GM12878 (cell line): Measurements from ENCODE around the gene SLC1A7. TPM values are rescaled to one million over a fixed set of nuclear protein-coding genes. Genes with fewer than 3 reads are reported as not detected.

Experiments
- ATAC-seq: fragments of 200-7000 bp; cut with Tn5 transposase; 3 replicates; pipeline ENCODE4 v1.9.1; 2020; ENCODE audit warnings: mild to moderate bottlenecking, moderate library complexity
- BruUV-seq: library from RNA; stranded (reverse); fragments of 400-500 nt; replicated peaks from 2 replicates; lab custom pipeline; 2021; lab: Mats Ljungman, UMichigan
- CTCF ChIA-PET: fragments of 300-600 bp; sonication (Branson Sonifier 250); formaldehyde crosslinking; extraction: SDS; loops from one replicate; lab custom pipeline; 2021; ENCODE audit warnings: inconsistent platforms; lab: Yijun Ruan, JAX
- POLR2A ChIA-PET: fragments of 350-600 bp; formaldehyde crosslinking; extraction: SDS; loops from one replicate; lab custom pipeline; 2021; ENCODE audit warnings: inconsistent platforms; lab: Charles Lee
- RAD21 ChIA-PET: fragments of 300-600 bp; sonication (Branson Sonifier 250); formaldehyde crosslinking; loops from one replicate; lab custom pipeline; 2023; ENCODE audit warnings: antibody characterized with exemption; ENCODE audit not compliant: unreplicated experiment; lab: Charles Lee
- SMC1A ChIA-PET: fragments of 300-600 bp; sonication (Branson Sonifier 250); formaldehyde crosslinking; loops from one replicate; lab custom pipeline; 2023; ENCODE audit not compliant: unreplicated experiment, uncharacterized antibody; lab: Charles Lee
- DNase-seq: peaks from one replicate; pipeline ENCODE4 v3.0.0-alpha.2; 2011; ENCODE audit warnings: low read depth, low spot score
- FAIRE-seq: peaks from 3 replicates; lab custom pipeline; 2011; peaks lifted over from hg19 to GRCh38; lab: Jason Lieb, UNC
- H2AFZ ChIP-seq: 2 replicates; pipeline ENCODE4 v1.6.0; 2011; ENCODE audit warnings: low read depth, low read length, control low read depth; ENCODE audit not compliant: control insufficient read depth
- H3K27ac ChIP-seq: 2 replicates; pipeline ENCODE4 v1.5.1; 2011; ENCODE audit warnings: control low read depth; ENCODE audit not compliant: control insufficient read depth, insufficient read depth
- H3K27me3 ChIP-seq, 2 experiments: replicated peaks in 1 of 2; 2 replicates each; pipeline versions ENCODE4 v1.6.0 to v1.6.1; 2011; ENCODE audit warnings: low read length in 1 of 2; ENCODE audit not compliant: control insufficient read depth in 2 of 2, insufficient read depth in 2 of 2
- H3K36me3 ChIP-seq, 2 experiments: 2 replicates each; pipeline ENCODE4 v1.5.1; 2011; ENCODE audit warnings: low read length in 1 of 2; ENCODE audit not compliant: control insufficient read depth in 2 of 2, insufficient read depth in 2 of 2
- H3K4me1 ChIP-seq: 2 replicates; pipeline ENCODE4 v1.6.1; 2011; ENCODE audit warnings: mild to moderate bottlenecking, low read length, moderate library complexity, mixed read lengths; ENCODE audit not compliant: control insufficient read depth, insufficient read depth
- H3K4me2 ChIP-seq: 2 replicates; pipeline ENCODE4 v1.6.0; 2011; ENCODE audit warnings: control low read depth; ENCODE audit not compliant: control insufficient read depth, insufficient read depth
- H3K4me3 ChIP-seq: fragments of 200-600 bp; sonication (generic); 2 replicates; pipeline ENCODE4 v1.5.1; 2016
- H3K79me2 ChIP-seq: 2 replicates; pipeline ENCODE4 v1.6.0; 2011; ENCODE audit warnings: low read length; ENCODE audit not compliant: control insufficient read depth, insufficient read depth
- H3K9ac ChIP-seq: 2 replicates; pipeline ENCODE4 v1.8.0; 2011; ENCODE audit warnings: low read length, control low read depth, mixed read lengths; ENCODE audit not compliant: control insufficient read depth, insufficient read depth
- H3K9me3 ChIP-seq: replicated peaks from 3 replicates; pipeline ENCODE4 v1.5.1; 2011; ENCODE audit warnings: mild to moderate bottlenecking, low read length; ENCODE audit not compliant: control insufficient read depth, insufficient read depth
- H4K20me1 ChIP-seq: 2 replicates; pipeline ENCODE4 v1.6.0; 2011; ENCODE audit not compliant: control insufficient read depth, insufficient read depth
- ASH2L ChIP-seq: fragments of 300-600, 200-600 bp; sonication (generic); IDR thresholded peaks from 2 replicates; pipeline ENCODE4 v1.6.1; 2017; ENCODE audit warnings: low read depth, mild to moderate bottlenecking, borderline replicate concordance
- ATF7 ChIP-seq: fragments of 450-650 bp; IDR thresholded peaks from 2 replicates; pipeline ENCODE4 v1.6.1; 2016; ENCODE audit warnings: low read depth, mild to moderate bottlenecking
- BCL11A ChIP-seq: IDR thresholded peaks from 2 replicates; pipeline ENCODE4 v1.6.1; 2011; ENCODE audit warnings: low read depth, low read length
- BMI1 ChIP-seq: fragments of 450-650 bp; IDR thresholded peaks from 2 replicates; pipeline ENCODE4 v1.6.1; 2016; ENCODE audit warnings: mild to moderate bottlenecking, moderate library complexity, borderline replicate concordance
- CBFB ChIP-seq: IDR thresholded peaks from 2 replicates; pipeline ENCODE4 v1.6.1; 2016; ENCODE audit warnings: antibody characterized with exemption, low read depth
- MTA2 ChIP-seq: fragments of 450-650 bp; IDR thresholded peaks from 2 replicates; pipeline ENCODE4 v1.6.1; 2016; ENCODE audit warnings: low read depth, mild to moderate bottlenecking, moderate library complexity
- MYC ChIP-seq: IDR thresholded peaks from 2 replicates; pipeline ENCODE4 v1.6.1; 2011; ENCODE audit warnings: mild to moderate bottlenecking, low read length, moderate library complexity, inconsistent platforms; ENCODE audit not compliant: insufficient read depth, insufficient replicate concordance, insufficient read length, severe bottlenecking
- NBN ChIP-seq: fragments of 450-650 bp; IDR thresholded peaks from 2 replicates; pipeline ENCODE4 v1.6.1; 2016
- PML ChIP-seq: IDR thresholded peaks from 2 replicates; pipeline ENCODE4 v1.6.1; 2012; ENCODE audit warnings: low read length, inconsistent platforms
- POLR2A ChIP-seq: IDR thresholded peaks from 2 replicates; pipeline ENCODE4 v1.6.1; 2011; ENCODE audit warnings: low read depth, mild to moderate bottlenecking, low read length
- RELA ChIP-seq: fragments of 450-650 bp; IDR thresholded peaks from 2 replicates; pipeline ENCODE4 v1.8.0; 2014; ENCODE audit warnings: borderline replicate concordance; ENCODE audit not compliant: partially characterized antibody
- SMC3 ChIP-seq: IDR thresholded peaks from 2 replicates; pipeline ENCODE4 v1.6.1; 2011; ENCODE audit warnings: low read length, improper control_type of control experiment, borderline replicate concordance
- STAT3 ChIP-seq: IDR thresholded peaks from 2 replicates; pipeline ENCODE4 v1.6.1; 2011; ENCODE audit warnings: low read depth, low read length, improper control_type of control experiment
- ZNF274 ChIP-seq: IDR thresholded peaks from one replicate; pipeline ENCODE4 v1.8.0; 2011; ENCODE audit not compliant: insufficient read length, insufficient read depth
- ZSCAN29 ChIP-seq: fragments of 450-650 bp; IDR thresholded peaks from 2 replicates; pipeline ENCODE4 v1.6.1; 2017; ENCODE audit warnings: mild to moderate bottlenecking, moderate library complexity
- WGBS: methylation state at CpG from one replicate; pipeline ENCODE4 v1.1.6; 2016; ENCODE audit warnings: low lambda C conversion rate; ENCODE audit not compliant: insufficient replicate concordance, insufficient coverage; ENCODE audit errors: missing lambda C conversion rate; 5-methylcytosine and 5-hydroxymethylcytosine counted together
- in situ Hi-C: fragments of 300-500 bp; cut with MboI; formaldehyde crosslinking; loops from 9 replicates; pipeline ENCODE4 v1.14.3; 2018; ENCODE audit warnings: mixed read lengths
- intact Hi-C: fragments of 100-400 bp; cut with micrococcal nuclease; formaldehyde crosslinking; loops from one replicate; pipeline ENCODE4 v1.14.2; 2022; ENCODE audit not compliant: unreplicated experiment
- polyA plus RNA-seq, 11 experiments: library from polyadenylated mRNA; depleted of rRNA in 4 of 11; unstranded in 6 of 11; stranded (reverse) in 5 of 11; fragments of >200 nt; fragmentation: Nextera tagmentation in 4 of 11; fragmentation: Illumina TruSeq in 1 of 11; extraction: Ambion mirVana in 4 of 11; extraction: Trizol in 1 of 11; gene quantifications; 1 replicate in 1 of 11; 2 replicates in 10 of 11; pipeline versions ENCODE4 v1.2.1 to v1.2.3, GENCODE V29; 2011 to 2016; ENCODE audit warnings: inconsistent platforms in 2 of 11, missing spikeins in 2 of 11, low read depth in 1 of 11
- total RNA-seq, 4 experiments: library from RNA; depleted of rRNA in 3 of 4; stranded (reverse); fragments of >200 nt in 3 of 4; fragmentation: Illumina TruSeq in 1 of 4; extraction: Trizol in 1 of 4; gene quantifications; 2 replicates each; pipeline versions ENCODE4 v1.2.1 to v1.2.3, GENCODE V29; 2013 to 2021
- TF ChIP-seq, protein P1 (sequence below): IDR thresholded peaks from 2 replicates; pipeline ENCODE4 v1.6.1; 2012; ENCODE audit warnings: low read length, inconsistent platforms
- TF ChIP-seq, protein P2 (sequence below): fragments of 450-650 bp; IDR thresholded peaks from 2 replicates; pipeline ENCODE4 v1.6.1; 2017; ENCODE audit warnings: antibody characterized with exemption, mild to moderate bottlenecking, moderate library complexity
- TF ChIP-seq, protein P3 (sequence below): fragments of 450-650 bp; IDR thresholded peaks from 2 replicates; pipeline ENCODE4 v1.6.1; 2016; ENCODE audit warnings: mild to moderate bottlenecking
- TF ChIP-seq, protein P4 (sequence below): fragments of 450-650 bp; formaldehyde crosslinking; IDR thresholded peaks from 2 replicates; pipeline ENCODE4 v1.5.0; 2022; ENCODE audit warnings: mild to moderate bottlenecking, missing genetic modification characterization

SLC1A7 gene
- total and polyA plus RNA-seq, 10 of the 15 experiments (the other 5 are each of a cell fraction or from before 2014, with no cell fraction given): not detected

DNA sequence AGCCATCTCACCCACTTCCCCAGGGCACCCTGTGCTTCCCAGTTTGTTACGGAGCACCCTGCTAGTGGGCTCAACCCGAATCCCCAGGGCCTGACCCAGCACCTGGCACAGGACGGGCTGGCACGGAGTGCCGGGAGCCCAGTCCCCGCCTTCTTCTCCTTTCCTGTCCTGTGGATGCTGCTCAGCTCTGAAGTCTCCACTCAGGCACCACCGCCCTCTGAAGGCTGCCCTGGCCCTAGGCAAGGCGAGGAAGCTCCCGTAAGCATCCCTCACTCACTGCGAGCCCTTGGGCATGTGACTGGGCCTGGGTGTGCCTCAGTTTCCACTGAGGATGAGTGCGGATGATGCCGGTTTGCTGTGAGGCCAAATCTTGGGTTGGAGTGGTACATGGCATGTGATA lies 21.8 kb downstream of the SLC1A7 start:
- no peak overlapping the region for H3K9ac ChIP-seq
- POLR2A ChIA-PET: no interaction called here

More for the DNA sequence above, 21.8 kb downstream of the SLC1A7 start:
- TF ChIP-seq ASH2L (no peak), STAT3 (no peak), POLR2A (no peak), ZNF274 (no peak), RELA (no peak), MTA2 (no peak), SMC3 (no peak), ATF7 (no peak), MYC (no peak), BMI1 (no peak), PML (no peak), NBN (no peak), BCL11A (no peak), ZSCAN29 (no peak), CBFB (no peak)
- TF ChIP-seq, protein P1, sequence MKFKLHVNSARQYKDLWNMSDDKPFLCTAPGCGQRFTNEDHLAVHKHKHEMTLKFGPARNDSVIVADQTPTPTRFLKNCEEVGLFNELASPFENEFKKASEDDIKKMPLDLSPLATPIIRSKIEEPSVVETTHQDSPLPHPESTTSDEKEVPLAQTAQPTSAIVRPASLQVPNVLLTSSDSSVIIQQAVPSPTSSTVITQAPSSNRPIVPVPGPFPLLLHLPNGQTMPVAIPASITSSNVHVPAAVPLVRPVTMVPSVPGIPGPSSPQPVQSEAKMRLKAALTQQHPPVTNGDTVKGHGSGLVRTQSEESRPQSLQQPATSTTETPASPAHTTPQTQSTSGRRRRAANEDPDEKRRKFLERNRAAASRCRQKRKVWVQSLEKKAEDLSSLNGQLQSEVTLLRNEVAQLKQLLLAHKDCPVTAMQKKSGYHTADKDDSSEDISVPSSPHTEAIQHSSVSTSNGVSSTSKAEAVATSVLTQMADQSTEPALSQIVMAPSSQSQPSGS: no peak
- TF ChIP-seq, protein P2, sequence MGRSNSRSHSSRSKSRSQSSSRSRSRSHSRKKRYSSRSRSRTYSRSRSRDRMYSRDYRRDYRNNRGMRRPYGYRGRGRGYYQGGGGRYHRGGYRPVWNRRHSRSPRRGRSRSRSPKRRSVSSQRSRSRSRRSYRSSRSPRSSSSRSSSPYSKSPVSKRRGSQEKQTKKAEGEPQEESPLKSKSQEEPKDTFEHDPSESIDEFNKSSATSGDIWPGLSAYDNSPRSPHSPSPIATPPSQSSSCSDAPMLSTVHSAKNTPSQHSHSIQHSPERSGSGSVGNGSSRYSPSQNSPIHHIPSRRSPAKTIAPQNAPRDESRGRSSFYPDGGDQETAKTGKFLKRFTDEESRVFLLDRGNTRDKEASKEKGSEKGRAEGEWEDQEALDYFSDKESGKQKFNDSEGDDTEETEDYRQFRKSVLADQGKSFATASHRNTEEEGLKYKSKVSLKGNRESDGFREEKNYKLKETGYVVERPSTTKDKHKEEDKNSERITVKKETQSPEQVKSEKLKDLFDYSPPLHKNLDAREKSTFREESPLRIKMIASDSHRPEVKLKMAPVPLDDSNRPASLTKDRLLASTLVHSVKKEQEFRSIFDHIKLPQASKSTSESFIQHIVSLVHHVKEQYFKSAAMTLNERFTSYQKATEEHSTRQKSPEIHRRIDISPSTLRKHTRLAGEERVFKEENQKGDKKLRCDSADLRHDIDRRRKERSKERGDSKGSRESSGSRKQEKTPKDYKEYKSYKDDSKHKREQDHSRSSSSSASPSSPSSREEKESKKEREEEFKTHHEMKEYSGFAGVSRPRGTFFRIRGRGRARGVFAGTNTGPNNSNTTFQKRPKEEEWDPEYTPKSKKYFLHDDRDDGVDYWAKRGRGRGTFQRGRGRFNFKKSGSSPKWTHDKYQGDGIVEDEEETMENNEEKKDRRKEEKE: no peak
- TF ChIP-seq, protein P3, sequence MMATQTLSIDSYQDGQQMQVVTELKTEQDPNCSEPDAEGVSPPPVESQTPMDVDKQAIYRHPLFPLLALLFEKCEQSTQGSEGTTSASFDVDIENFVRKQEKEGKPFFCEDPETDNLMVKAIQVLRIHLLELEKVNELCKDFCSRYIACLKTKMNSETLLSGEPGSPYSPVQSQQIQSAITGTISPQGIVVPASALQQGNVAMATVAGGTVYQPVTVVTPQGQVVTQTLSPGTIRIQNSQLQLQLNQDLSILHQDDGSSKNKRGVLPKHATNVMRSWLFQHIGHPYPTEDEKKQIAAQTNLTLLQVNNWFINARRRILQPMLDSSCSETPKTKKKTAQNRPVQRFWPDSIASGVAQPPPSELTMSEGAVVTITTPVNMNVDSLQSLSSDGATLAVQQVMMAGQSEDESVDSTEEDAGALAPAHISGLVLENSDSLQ: no peak
- TF ChIP-seq, protein P4, sequence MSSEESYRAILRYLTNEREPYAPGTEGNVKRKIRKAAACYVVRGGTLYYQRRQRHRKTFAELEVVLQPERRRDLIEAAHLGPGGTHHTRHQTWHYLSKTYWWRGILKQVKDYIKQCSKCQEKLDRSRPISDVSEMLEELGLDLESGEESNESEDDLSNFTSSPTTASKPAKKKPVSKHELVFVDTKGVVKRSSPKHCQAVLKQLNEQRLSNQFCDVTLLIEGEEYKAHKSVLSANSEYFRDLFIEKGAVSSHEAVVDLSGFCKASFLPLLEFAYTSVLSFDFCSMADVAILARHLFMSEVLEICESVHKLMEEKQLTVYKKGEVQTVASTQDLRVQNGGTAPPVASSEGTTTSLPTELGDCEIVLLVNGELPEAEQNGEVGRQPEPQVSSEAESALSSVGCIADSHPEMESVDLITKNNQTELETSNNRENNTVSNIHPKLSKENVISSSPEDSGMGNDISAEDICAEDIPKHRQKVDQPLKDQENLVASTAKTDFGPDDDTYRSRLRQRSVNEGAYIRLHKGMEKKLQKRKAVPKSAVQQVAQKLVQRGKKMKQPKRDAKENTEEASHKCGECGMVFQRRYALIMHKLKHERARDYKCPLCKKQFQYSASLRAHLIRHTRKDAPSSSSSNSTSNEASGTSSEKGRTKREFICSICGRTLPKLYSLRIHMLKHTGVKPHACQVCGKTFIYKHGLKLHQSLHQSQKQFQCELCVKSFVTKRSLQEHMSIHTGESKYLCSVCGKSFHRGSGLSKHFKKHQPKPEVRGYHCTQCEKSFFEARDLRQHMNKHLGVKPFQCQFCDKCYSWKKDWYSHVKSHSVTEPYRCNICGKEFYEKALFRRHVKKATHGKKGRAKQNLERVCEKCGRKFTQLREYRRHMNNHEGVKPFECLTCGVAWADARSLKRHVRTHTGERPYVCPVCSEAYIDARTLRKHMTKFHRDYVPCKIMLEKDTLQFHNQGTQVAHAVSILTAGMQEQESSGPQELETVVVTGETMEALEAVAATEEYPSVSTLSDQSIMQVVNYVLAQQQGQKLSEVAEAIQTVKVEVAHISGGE (CRISPR knock-in tag): no peak
- no peak overlapping the region for H3K27ac ChIP-seq
- H3K9me3 ChIP-seq: no peaks in the 10 kb centered on the region
- no peaks in the 10 kb centered on the region for H4K20me1 ChIP-seq
- DNase-seq (no peak), FAIRE-seq (no peak), ATAC-seq (no peak)
- H3K4me3 ChIP-seq: no peak overlapping the region
- 44% methylated on average over 12 of the region's 12 CpGs for WGBS
- ChIA-PET SMC1A (no interaction called here), RAD21 (no interaction called here), CTCF (interaction anchor here (1.4 kb wide), 1 partner anchor 61 kb away, joined by 3 read pairs; no protein-coding TSS in a partner anchor)
- in situ Hi-C loops: no loop called here
- intact Hi-C loops: no loop called here
- H2AFZ ChIP-seq: no peak overlapping the region
- no peaks in the 10 kb centered on the region; a peak in 1 of 4 replicates for H3K27me3 ChIP-seq
- no TSS peak for BruUV-seq
- no peak overlapping the region for H3K4me2 ChIP-seq
- no peaks in the 10 kb centered on the region for H3K79me2 ChIP-seq
- H3K36me3 ChIP-seq: no peaks in the 10 kb centered on the region
- H3K4me1 ChIP-seq: no peaks in the 10 kb centered on the region
